ENCODE results near the gene ATP8A1.

ATP8A1 gene

GRCh38 chr4:42359711-42360110 lies 297.2 kb downstream of the ATP8A1 start:
- DNase-seq, result no peak

Measured in stimulated activated CD4-positive, alpha-beta T cell treated with anti-CD3 and anti-CD28 coated beads, Interleukin-15, amount 100 ng/mL, for 24 hours (primary cell).